Measurements from ENCODE around the gene LHFPL6.

LHFPL6 gene

GRCh38 chr13:39505151-39505550, 97.8 kb downstream of the LHFPL6 start:
- H3K27ac ChIP-seq (ENCODE audit: low read depth, low read length), result no peak overlapping the region
- peaks cover 0 to 9% (median 7%) of the 10 kb centered on the region in 5 donors for H3K4me1 ChIP-seq (ENCODE audit: control insufficient read depth in 5 of 5, insufficient read depth in 5 of 5, low read length in 5 of 5)
- H3K9me3 ChIP-seq (ENCODE audit: control insufficient read depth in 5 of 5, low read length in 5 of 5), result no peaks in the 10 kb centered on the region
- H3K4me3 ChIP-seq (ENCODE audit: low read depth in 1 of 5, low read length in 5 of 5), result no peak overlapping the region
- H3K9ac ChIP-seq (ENCODE audit: low read length in 5 of 5), result no peak overlapping the region
- no peaks in the 10 kb centered on the region for H3K27me3 ChIP-seq (ENCODE audit: control insufficient read depth in 5 of 5, insufficient read depth in 4 of 5, low read length in 5 of 5)
- no peaks in the 10 kb centered on the region for H3K36me3 ChIP-seq (ENCODE audit: control insufficient read depth in 5 of 5, insufficient read depth in 5 of 5, low read length in 5 of 5)

- Histone ChIP-seq H3K4me1 (ENCODE audit: control insufficient read depth in 5 of 5, insufficient read depth in 5 of 5, low read length in 5 of 5) (peaks cover 0 to 12% (median 8%) of the 10 kb centered on the region in 5 donors), H3K27me3 (ENCODE audit: control insufficient read depth in 5 of 5, insufficient read depth in 4 of 5, low read length in 5 of 5) (no peaks in the 10 kb centered on the region), H3K36me3 (ENCODE audit: control insufficient read depth in 5 of 5, insufficient read depth in 5 of 5, low read length in 5 of 5) (no peaks in the 10 kb centered on the region), H3K9me3 (ENCODE audit: control insufficient read depth in 5 of 5, low read length in 5 of 5) (no peaks in the 10 kb centered on the region), H3K9ac (ENCODE audit: low read length in 5 of 5) (no peak overlapping the region), H3K4me3 (ENCODE audit: low read depth in 1 of 5, low read length in 5 of 5) (no peak overlapping the region), H3K27ac (ENCODE audit: low read depth, low read length) (no peak overlapping the region)
Observed at GRCh38 chr13:39503048-39503447, 99.9 kb downstream of the LHFPL6 start.

- Histone ChIP-seq H3K27ac (ENCODE audit: low read depth, low read length) (no peak overlapping the region), H3K9me3 (ENCODE audit: control insufficient read depth in 5 of 5, low read length in 5 of 5) (no peaks in the 10 kb centered on the region), H3K9ac (ENCODE audit: low read length in 5 of 5) (no peak overlapping the region), H3K36me3 (ENCODE audit: control insufficient read depth in 5 of 5, insufficient read depth in 5 of 5, low read length in 5 of 5) (no peaks in the 10 kb centered on the region), H3K4me3 (ENCODE audit: low read depth in 1 of 5, low read length in 5 of 5) (no peak overlapping the region), H3K27me3 (ENCODE audit: control insufficient read depth in 5 of 5, insufficient read depth in 4 of 5, low read length in 5 of 5) (no peaks in the 10 kb centered on the region), H3K4me1 (ENCODE audit: control insufficient read depth in 5 of 5, insufficient read depth in 5 of 5, low read length in 5 of 5) (peaks cover 0 to 12% (median 10%) of the 10 kb centered on the region in 5 donors)
Observed at GRCh38 chr13:39501702-39502324, 101.2 kb downstream of the LHFPL6 start.

DNA sequence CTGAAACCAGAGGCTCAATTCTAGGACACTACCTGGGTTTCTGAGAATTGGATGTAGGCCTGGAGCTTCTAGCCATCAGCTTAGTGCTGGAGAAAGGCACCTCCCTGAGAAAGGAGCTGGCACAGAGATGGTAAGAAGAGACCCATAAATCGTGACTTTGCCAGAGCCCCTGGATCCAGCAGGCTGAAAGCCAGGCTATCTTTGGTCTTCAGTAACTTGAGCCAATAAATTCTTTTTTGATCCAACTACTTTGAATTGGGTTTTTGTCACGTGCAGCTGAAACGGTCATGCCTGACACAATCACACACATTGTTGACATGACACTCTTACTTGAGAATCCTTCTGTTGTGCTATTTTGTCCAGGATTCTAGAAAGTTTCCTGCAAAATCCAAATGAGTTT, 103.4 kb downstream of the LHFPL6 start:
- Histone ChIP-seq H3K27me3 (ENCODE audit: control insufficient read depth in 5 of 5, insufficient read depth in 4 of 5, low read length in 5 of 5) (no peaks in the 10 kb centered on the region), H3K4me3 (ENCODE audit: low read depth in 1 of 5, low read length in 5 of 5) (no peak overlapping the region), H3K36me3 (ENCODE audit: control insufficient read depth in 5 of 5, insufficient read depth in 5 of 5, low read length in 5 of 5) (no peaks in the 10 kb centered on the region), H3K9ac (ENCODE audit: low read length in 5 of 5) (no peak overlapping the region), H3K4me1 (ENCODE audit: control insufficient read depth in 5 of 5, insufficient read depth in 5 of 5, low read length in 5 of 5) (peaks cover 0 to 23% (median 12%) of the 10 kb centered on the region in 5 donors), H3K9me3 (ENCODE audit: control insufficient read depth in 5 of 5, low read length in 5 of 5) (no peaks in the 10 kb centered on the region), H3K27ac (ENCODE audit: low read depth, low read length) (no peak overlapping the region)

DNA sequence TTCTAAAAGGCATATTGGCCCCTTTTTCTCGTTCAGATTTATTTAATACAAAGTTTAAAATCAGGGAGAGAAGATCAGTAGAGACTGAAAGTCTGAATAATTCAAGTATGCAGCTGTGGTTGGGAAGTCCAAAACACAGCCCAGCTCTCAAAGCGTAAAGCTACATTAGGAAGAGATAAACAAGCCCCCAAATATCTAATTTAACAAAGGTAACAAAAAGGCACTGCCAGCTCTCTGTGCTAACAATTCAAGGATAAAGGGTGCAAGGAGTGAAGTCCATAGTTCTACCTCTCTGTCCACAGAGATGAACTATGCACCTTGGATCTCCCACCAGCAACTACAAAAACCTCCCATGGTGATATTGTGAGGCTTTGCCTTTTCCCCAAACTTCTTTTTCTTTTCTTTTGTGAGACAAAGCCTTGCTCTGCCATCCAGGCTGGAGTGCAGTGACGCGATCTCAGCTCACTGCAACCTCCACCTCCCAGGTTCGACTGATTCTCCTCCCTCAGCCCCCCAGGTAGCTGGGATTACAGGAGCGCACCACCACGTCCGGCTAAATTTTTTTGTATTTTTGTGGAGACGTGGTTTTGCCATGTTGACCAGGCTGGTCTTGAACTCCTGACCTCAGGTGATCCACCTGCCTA, 104.4 kb downstream of the LHFPL6 start:
- H3K27ac ChIP-seq (ENCODE audit: low read depth, low read length), result no peak overlapping the region
- no peak overlapping the region for H3K4me3 ChIP-seq (ENCODE audit: low read depth in 1 of 5, low read length in 5 of 5)
- H3K9ac ChIP-seq (ENCODE audit: low read length in 5 of 5), result no peak overlapping the region
- H3K4me1 ChIP-seq (ENCODE audit: control insufficient read depth in 5 of 5, insufficient read depth in 5 of 5, low read length in 5 of 5), result peaks cover 0 to 33% (median 15%) of the 10 kb centered on the region in 5 donors
- H3K27me3 ChIP-seq (ENCODE audit: control insufficient read depth in 5 of 5, insufficient read depth in 4 of 5, low read length in 5 of 5), result no peaks in the 10 kb centered on the region
- H3K36me3 ChIP-seq (ENCODE audit: control insufficient read depth in 5 of 5, insufficient read depth in 5 of 5, low read length in 5 of 5), result no peaks in the 10 kb centered on the region
- no peaks in the 10 kb centered on the region for H3K9me3 ChIP-seq (ENCODE audit: control insufficient read depth in 5 of 5, low read length in 5 of 5)

DNA sequence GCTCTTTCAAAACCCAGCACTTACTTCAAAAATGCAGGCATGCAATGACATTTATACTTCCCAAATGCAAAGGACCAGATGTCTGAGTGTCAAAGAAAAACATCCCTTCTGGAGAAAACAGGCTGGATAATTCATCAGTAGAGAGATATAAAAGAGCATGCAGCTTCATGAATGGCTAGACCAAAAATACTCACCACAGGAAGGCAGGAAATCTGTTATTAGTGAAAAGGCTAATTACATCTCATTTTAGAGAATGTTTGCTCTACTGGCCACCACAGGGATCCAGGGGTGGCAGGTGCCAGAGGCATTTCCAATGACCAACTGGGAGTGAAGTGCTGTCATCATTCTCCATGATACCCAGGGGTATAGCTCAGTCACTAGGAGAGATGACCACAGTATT, 106.5 kb downstream of the LHFPL6 start:
- Histone ChIP-seq H3K9me3 (ENCODE audit: control insufficient read depth in 5 of 5, low read length in 5 of 5) (no peaks in the 10 kb centered on the region), H3K27ac (ENCODE audit: low read depth, low read length) (no peak overlapping the region), H3K4me3 (ENCODE audit: low read depth in 1 of 5, low read length in 5 of 5) (no peak overlapping the region), H3K9ac (ENCODE audit: low read length in 5 of 5) (no peak overlapping the region), H3K4me1 (ENCODE audit: control insufficient read depth in 5 of 5, insufficient read depth in 5 of 5, low read length in 5 of 5) (peaks cover 0 to 28% (median 12%) of the 10 kb centered on the region in 5 donors), H3K27me3 (ENCODE audit: control insufficient read depth in 5 of 5, insufficient read depth in 4 of 5, low read length in 5 of 5) (no peaks in the 10 kb centered on the region), H3K36me3 (ENCODE audit: control insufficient read depth in 5 of 5, insufficient read depth in 5 of 5, low read length in 5 of 5) (no peaks in the 10 kb centered on the region)

DNA sequence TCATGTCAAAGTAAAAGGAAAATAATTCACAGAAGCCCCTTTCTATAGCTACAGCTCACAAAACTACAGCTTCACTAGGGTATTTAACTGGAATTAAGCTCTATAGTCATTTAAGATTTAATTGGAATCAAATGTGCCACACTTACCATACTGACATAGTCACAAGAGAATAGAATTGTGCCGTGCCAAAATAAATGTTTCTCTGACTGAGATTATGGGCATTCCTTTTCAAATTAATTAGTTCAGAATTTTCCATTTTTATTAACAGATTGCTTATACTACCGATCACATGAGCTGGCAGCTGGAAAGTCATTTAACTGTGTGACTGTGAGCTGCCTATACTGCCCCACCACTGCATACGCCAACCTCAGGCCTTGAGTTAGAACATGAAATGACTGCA, 108.4 kb downstream of the LHFPL6 start:
- H3K4me3 ChIP-seq (ENCODE audit: low read depth in 1 of 5, low read length in 5 of 5), result no peak overlapping the region

GRCh38 chr13:39494006-39494405, 109.0 kb downstream of the LHFPL6 start:
- H3K4me1 ChIP-seq (ENCODE audit: control insufficient read depth in 5 of 5, insufficient read depth in 5 of 5, low read length in 5 of 5), result peaks cover 0 to 26% (median 4%) of the 10 kb centered on the region in 5 donors
- H3K36me3 ChIP-seq (ENCODE audit: control insufficient read depth in 5 of 5, insufficient read depth in 5 of 5, low read length in 5 of 5), result no peaks in the 10 kb centered on the region
- no peaks in the 10 kb centered on the region for H3K27me3 ChIP-seq (ENCODE audit: control insufficient read depth in 5 of 5, insufficient read depth in 4 of 5, low read length in 5 of 5)
- H3K27ac ChIP-seq (ENCODE audit: low read depth, low read length), result no peak overlapping the region
- H3K9ac ChIP-seq (ENCODE audit: low read length in 5 of 5), result no peak overlapping the region
- H3K9me3 ChIP-seq (ENCODE audit: control insufficient read depth in 5 of 5, low read length in 5 of 5), result no peaks in the 10 kb centered on the region
- no peak overlapping the region for H3K4me3 ChIP-seq (ENCODE audit: low read depth in 1 of 5, low read length in 5 of 5)

More for the DNA sequence above, 108.4 kb downstream of the LHFPL6 start:
- Histone ChIP-seq H3K36me3 (ENCODE audit: control insufficient read depth in 5 of 5, insufficient read depth in 5 of 5, low read length in 5 of 5) (no peaks in the 10 kb centered on the region), H3K27ac (ENCODE audit: low read depth, low read length) (no peak overlapping the region), H3K4me1 (ENCODE audit: control insufficient read depth in 5 of 5, insufficient read depth in 5 of 5, low read length in 5 of 5) (peaks cover 0 to 26% (median 9%) of the 10 kb centered on the region in 5 donors), H3K9ac (ENCODE audit: low read length in 5 of 5) (no peak overlapping the region), H3K9me3 (ENCODE audit: control insufficient read depth in 5 of 5, low read length in 5 of 5) (no peaks in the 10 kb centered on the region), H3K27me3 (ENCODE audit: control insufficient read depth in 5 of 5, insufficient read depth in 4 of 5, low read length in 5 of 5) (no peaks in the 10 kb centered on the region)

DNA sequence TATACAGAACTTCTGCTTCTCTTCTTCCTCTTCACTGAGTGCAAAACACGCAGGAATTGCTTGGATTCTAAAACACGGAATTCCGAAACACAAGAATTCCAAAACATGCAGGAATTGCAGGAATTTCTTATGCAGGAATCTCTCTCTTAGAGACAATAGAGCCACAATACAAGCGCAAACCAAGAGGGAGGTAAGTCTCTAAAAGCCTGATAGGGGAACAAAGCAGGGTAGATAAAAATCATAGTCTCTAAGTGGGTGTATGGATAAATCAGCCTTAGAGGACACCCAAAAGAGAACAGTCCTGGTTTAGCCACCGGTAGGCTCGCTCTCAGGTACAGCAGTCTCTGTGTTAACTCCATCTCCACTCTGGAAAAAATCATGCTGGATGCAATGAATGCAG, 112.9 kb downstream of the LHFPL6 start:
- Histone ChIP-seq H3K4me3 (ENCODE audit: low read depth in 1 of 5, low read length in 5 of 5) (no peak overlapping the region), H3K27me3 (ENCODE audit: control insufficient read depth in 5 of 5, insufficient read depth in 4 of 5, low read length in 5 of 5) (no peaks in the 10 kb centered on the region), H3K4me1 (ENCODE audit: control insufficient read depth in 5 of 5, insufficient read depth in 5 of 5, low read length in 5 of 5) (peaks cover 0 to 15% (median 0%) of the 10 kb centered on the region in 5 donors), H3K27ac (ENCODE audit: low read depth, low read length) (no peak overlapping the region), H3K9me3 (ENCODE audit: control insufficient read depth in 5 of 5, low read length in 5 of 5) (no peaks in the 10 kb centered on the region), H3K9ac (ENCODE audit: low read length in 5 of 5) (no peak overlapping the region), H3K36me3 (ENCODE audit: control insufficient read depth in 5 of 5, insufficient read depth in 5 of 5, low read length in 5 of 5) (no peaks in the 10 kb centered on the region)

GRCh38 chr13:39486758-39487157, 116.2 kb downstream of the LHFPL6 start:
- no peaks in the 10 kb centered on the region for H3K9me3 ChIP-seq (ENCODE audit: control insufficient read depth in 5 of 5, low read length in 5 of 5)
- no peaks in the 10 kb centered on the region for H3K36me3 ChIP-seq (ENCODE audit: control insufficient read depth in 5 of 5, insufficient read depth in 5 of 5, low read length in 5 of 5)
- H3K4me3 ChIP-seq (ENCODE audit: low read depth in 1 of 5, low read length in 5 of 5), result no peak overlapping the region
- H3K4me1 ChIP-seq (ENCODE audit: control insufficient read depth in 5 of 5, insufficient read depth in 5 of 5, low read length in 5 of 5), result peaks cover 0 to 10% (median 2%) of the 10 kb centered on the region in 5 donors
- H3K9ac ChIP-seq (ENCODE audit: low read length in 5 of 5), result no peak overlapping the region
- no peak overlapping the region for H3K27ac ChIP-seq (ENCODE audit: low read depth, low read length)
- no peaks in the 10 kb centered on the region for H3K27me3 ChIP-seq (ENCODE audit: control insufficient read depth in 5 of 5, insufficient read depth in 4 of 5, low read length in 5 of 5)
